ENCODE data around the gene SEMG1.

SEMG1 gene

DNA sequence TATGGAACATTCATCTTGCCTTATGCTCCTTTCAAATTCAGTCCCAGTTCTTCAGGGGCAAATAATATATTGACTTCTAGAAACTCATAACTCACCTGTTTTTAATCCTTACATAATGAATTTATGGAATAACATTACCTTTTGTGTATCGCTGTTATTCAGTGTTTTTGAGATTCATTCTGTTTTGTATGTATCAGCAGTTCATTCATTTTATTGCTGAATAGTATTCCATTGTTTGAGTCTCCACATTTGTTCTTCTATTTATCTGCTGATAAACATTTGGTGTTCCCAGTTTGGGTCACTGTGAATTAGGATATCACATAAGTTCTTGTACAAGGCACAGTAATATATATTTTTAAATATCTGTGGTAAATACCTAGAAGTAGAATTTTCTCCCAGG is 19.5 kb downstream of the SEMG1 start:
- DNase-seq = no peak

DNA sequence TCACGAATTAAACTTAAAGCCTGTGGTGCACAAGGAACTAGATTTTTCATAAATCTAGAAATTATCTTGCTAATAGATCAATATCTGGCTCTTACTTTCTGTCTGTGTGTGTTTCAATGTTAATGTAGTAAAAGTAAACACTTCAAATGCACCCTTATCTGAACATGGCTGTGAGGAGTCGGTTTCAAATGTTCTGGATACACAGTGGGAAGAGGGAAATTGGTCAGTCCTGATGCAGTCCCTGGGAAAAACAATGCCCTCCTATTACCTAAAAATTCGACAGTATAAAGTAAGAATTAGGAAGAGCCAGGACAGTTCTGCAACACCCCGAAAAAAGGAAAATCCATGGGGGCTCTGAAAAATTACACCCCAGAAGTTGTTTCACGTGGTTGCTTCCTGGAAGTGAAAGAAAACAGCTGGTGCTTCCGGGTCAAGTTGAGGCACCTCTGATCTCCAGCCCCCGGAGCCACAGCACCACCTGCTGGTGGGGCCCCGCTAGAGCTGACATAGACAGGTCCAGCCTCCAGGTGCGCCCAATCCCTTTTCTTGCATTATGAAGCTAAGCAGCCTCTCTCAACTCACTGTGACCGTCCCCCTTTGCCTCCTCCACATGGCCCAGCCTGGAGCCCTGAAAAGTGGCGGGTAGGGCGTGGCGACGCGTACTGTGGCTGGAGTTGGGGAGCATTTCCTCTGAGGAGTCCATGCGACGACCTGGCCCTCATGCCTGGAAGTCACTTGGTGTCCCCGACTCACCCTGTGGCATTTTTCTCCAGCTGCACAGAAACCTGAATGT is 22.6 kb downstream of the SEMG1 start:
- DNase-seq = peak; percentile 5

DNA sequence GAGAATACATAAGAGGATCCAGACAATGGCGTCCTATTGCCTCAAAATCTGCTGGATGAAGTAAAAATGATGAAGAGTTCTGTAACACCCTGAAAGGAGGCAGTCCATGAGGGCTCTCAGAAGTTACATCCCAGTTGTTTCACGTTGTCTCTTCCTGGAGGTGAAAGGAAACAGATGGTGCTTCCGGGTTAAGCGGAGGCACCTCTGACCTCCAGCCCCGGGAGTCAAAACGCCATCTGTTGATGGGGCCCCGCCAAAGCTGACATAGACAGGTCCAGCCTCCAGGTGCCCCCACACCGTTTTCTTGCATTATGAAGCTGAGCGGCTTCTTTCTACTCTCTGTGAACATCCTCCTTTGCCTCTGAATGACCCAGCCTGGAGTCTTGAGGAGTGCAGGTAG is 23.8 kb downstream of the SEMG1 start:
- no peak for DNase-seq

DNA sequence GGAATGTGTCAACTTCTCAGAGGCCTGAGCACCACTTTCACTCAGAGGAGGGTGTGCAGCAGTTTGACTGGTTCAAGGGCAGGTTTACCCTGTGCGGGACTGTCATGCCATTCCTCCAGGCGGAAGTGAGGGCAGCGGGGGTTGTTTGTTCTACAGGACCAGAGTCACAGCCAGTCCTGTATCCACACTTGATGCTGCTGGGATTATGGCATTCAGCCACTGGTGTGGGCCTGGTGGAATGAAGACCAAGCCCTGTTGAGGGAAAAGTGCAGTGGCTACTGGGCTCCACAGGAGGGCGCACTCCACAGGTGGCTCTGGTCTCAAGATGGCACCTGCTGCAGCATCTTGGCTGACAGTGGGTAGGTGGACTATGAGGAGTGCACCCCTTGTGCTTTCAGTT is 29.2 kb downstream of the SEMG1 start:
- DNase-seq = no peak

DNA sequence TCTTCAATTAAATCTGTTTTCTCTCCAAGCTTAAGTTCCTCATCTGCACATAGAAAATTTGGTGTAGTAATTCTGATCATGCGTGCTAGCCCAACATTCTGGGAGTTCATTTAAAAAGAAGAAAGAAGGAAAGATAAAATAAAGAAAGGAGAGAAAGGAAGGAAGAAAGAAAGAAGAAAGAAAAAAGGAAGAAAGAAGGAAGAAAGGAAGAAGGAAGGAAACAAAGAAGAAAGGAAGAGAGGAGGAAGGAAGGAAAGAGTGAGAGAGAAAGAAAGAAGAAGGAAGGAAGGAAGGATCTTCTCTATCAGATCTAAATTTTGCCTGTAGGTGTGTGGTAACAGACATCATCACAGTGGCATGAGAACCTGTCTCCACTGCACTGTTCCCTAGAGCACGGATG is 31.3 kb downstream of the SEMG1 start:
- DNase-seq = no peak

DNA sequence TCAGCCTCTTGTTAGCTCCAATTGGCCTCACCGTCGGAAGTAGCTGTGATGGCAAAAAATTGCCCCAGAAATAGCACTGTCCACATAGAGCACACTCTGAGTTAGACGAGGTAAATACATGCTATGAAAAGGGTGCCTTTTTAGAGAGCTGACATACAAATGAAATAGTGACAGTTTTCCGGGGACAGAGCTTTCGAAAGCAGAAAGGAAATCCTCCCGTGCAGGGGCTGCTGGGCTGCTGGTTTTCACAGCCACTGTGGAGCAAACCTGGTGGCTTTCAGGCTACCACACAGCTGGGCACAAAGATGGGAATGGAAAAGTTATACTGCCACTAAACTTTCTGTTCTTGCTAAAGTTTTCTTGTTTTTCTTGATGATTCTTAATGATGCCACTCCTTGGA is 39.3 kb downstream of the SEMG1 start:
- DNase-seq = no peak

DNA sequence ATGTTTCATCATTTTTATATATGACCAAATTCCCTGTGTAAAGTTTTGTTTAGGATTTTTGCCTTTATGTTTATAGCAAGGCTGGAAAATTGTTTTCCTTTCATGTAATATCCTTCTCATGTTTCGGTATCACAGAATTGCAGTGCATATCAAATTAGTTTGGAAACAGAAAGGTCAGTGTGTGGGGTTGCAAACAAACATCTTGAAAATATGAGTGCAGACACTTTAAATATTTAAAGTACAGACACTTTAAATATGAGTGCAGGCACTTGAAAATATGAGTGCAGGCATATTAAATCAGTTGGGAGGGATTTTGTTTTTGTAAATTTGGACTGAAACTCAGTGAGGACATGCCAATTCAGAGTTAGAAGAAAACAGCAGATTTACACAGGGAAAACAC is 41.0 kb downstream of the SEMG1 start:
- DNase-seq = no peak

DNA sequence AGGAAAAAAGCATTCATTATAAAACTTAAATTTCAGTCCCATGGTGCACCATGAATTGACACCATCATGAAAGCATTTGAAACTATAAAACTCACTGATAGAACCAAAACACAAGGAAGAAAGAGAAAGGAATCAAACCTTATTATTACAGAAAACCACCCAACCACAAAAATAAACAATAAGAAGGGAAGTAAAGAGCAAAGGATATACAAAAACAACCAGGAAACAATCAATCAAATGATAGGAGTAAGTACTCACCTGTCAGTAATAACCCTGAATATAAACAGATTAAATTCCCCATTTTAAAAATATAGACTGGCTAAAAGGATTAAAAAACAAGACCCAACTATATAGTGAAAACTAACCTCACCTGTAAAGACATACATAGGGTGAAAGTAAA is 41.8 kb downstream of the SEMG1 start:
- DNase-seq = no peak

DNA sequence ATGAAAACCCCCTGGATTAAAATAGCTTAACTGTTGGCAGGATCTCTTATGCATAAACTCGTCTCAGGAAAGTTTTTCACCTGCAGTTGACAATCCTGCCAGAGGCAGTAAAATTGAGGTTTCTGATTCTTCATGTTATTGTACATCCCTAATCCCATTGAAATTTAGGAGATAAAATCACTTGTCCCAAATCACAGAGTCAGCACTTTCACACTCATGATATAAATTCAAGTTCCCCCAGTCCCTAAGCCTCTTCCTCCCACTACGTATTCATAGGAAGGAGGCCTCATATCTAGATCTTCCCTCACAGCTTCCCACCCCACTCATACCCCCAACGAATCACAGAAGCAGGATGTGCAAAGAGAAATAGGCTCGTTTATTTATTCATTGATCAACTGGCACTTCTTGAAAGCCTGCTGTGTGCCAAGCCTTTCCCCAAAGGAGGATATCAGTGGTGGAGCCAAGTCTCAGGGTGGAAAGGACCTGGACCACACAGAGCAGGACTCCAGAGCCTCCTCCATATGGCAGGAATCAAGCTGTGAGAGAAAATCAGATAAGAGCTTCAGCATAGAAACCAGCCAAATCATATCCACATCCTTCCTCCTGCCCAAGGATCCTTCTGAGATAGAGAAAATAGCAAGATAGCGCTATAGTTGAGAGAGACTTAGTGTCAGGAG is 45.2 kb downstream of the SEMG1 start:
- DNase-seq = no peak

DNA sequence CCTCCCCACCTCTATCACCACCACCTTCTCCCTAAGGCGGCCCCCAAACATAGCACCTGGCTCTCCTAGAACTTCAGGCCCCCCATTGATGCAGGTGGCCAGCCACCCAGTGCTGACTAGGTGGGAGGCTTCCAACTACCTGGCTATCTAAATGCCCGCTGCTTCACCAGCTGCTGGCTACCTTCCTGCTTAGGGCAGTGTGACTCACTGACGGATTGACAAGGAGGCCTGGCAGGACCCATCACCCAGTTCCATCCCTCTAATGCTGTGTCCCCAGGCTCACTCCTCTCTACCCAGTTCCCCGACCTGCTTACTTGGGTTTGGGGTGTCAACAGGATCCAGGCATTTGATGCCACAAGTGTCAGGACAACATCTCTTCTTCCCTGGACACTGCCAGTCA is 46.4 kb downstream of the SEMG1 start:
- no peak for DNase-seq

DNA sequence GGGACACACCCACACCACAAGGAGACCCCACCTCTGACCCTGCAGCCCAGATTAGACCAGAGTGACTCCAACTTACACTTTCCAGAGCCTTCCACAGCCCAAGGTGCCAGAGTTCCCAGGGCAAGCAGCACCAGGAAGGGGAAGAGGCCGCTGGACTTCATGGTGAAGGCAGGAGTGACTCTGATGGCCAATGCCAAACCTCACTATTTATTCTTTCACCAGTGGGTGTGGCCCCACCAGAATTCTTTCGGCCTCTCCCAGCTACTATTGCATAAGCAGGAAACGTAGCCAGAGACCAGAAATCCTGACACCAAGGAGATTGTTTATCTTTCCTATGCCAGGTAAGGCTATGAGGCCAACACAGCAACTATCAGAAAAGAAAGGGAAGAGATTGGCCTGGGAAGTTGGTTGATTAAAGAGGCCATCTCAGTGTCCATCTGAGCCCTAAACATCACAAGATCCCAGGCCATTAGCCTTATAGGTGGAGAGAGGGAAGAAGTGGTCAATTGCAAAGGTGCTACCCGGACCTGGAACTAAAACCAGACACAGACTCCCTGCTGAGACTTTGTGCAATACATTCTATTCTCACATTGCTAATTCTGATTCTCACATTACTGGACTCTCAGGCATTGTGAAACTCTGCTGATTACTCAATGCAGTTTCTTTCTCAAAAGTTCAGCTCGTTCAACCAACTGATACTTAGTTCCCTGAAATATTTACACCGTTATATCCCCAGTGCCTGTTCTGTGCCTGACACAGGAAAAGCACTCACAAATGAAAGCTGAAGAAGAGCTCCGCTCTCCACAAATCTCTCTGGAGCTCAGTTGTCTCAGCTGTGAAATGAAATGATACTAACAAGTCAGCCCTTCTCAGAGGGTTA is 47.8 kb downstream of the SEMG1 start, which contains the start of gene SLPI:
SLPI (minus strand) TSS at position 182 of the 880 bp plus-strand sequence; CDS start at position 161, 21 bp downstream.
- DNase-seq = no peak

DNA sequence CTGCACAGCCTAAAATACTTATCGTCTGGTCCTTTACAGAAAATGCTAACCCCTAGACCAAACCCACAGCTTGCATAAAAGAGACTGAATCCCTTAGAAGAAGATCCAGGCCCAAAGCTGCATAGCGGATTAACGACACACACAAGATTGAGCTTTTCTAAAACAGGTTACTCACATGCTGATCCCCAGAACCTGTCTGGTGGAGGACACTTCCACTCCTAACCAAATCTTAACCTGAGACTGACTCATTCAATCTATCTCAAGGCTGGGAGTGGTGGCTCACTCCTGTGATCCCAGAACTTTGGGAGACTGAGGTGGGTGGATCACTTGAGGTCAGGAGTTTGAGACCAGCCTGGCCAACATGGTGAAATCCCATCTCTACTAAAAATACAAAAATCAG is 50.3 kb downstream of the SEMG1 start:
- DNase-seq = no peak

DNA sequence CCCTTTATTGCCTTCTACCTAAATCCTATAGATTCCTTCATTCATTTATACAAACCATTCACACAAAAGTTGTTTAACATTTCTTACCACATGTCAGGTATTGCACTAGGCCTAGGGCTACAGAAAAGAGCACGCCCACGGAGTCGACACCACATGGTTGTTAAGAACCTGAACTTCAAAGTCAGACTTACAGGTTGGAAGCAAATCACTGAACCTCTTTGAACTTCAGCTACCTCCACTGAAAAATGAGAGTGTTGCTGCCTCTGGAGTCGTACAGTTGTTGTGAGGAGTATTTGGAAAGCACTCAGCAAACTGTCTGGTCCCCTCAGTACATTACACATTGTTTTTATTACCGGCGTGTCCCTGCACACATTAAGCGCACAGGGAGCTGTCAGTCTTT is 50.9 kb downstream of the SEMG1 start:
- no peak for DNase-seq

DNA sequence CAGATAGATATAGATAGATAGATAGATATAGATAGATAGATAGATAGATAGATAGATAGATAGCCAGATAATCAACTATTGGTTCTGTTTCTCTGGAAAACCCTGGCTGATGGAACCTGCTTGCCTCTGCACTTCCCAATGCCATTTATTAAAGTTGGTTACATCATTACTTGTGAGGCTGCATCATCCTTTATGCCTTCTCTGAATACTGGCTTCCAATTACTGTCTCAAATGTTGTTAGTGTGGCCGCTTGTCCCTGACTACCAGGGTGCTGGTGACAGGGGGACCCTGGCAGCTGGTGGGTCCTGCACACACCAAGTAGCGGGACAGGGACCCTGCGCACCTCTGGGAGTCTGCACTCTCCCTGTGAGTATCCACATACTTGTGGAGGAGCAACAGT is 51.4 kb downstream of the SEMG1 start:
- DNase-seq = no peak

DNA sequence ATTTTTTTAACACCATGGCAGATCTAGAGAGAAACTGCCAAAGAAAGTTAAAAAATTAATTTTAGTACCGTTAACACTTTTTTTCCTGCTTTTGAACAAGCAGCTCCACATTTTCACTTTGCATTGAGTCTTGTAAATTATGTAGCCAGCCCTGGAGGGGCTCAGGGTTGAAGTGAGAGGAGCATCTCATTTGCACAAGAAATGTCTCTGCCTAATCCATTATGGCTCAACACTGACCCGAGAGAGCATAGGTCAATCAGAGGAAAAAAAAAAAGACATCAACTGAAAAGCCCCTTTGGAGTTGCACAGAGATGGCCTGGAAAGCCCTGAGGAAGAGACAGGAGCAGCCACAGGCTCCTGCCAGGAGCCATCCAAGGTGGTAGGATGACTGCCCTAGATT is 51.8 kb downstream of the SEMG1 start:
- no peak for DNase-seq
